HG03558 (cell line): ENCODE results near the gene RNF207.
"Not testable (repeated sequence)": the region's sequence is repeated elsewhere in the genome, so short reads cannot be mapped to it uniquely, and the experiment has no call there.

Experiments used
- ATAC-seq: cut with Tn5 transposase; IDR thresholded peaks from one replicate; pipeline ENCODE4 v1.9.1; 2021; ENCODE audit warnings: moderate number of reproducible peaks; ENCODE audit not compliant: unreplicated experiment; ENCODE audit errors: extremely low read depth

Gene RNF207

DNA sequence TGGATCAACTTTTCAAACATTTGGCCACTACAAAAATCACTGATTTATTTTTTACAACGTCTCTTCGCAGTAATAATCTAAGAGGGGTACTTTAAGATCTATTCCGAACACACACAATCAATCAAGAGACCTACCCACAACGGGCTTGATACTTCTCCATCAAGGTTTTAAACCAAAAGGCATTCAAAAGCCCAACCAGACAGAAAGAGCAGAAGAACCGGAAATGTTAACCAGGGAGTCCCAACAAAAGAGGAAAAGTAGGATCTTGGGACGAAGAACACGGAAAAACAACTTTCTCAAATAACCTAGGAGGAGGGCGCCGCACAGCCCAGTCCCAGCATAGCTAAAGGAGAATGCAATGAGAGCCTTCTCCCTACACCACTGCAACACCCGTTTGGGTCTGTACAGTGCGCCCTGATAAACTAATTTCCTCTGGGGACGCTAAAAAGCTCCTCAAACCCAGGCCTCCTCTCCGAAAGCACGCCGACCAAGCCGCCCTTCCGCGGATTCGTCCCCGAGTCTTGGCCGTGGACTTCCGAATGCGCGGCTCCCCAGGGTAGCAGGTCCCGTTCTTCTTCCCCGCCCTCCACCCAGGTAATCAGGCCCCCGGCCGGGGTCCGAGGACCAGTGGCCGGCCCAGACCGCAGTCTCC lies 7.1 kb upstream of the RNF207 start:
- ATAC-seq, result no peak

DNA sequence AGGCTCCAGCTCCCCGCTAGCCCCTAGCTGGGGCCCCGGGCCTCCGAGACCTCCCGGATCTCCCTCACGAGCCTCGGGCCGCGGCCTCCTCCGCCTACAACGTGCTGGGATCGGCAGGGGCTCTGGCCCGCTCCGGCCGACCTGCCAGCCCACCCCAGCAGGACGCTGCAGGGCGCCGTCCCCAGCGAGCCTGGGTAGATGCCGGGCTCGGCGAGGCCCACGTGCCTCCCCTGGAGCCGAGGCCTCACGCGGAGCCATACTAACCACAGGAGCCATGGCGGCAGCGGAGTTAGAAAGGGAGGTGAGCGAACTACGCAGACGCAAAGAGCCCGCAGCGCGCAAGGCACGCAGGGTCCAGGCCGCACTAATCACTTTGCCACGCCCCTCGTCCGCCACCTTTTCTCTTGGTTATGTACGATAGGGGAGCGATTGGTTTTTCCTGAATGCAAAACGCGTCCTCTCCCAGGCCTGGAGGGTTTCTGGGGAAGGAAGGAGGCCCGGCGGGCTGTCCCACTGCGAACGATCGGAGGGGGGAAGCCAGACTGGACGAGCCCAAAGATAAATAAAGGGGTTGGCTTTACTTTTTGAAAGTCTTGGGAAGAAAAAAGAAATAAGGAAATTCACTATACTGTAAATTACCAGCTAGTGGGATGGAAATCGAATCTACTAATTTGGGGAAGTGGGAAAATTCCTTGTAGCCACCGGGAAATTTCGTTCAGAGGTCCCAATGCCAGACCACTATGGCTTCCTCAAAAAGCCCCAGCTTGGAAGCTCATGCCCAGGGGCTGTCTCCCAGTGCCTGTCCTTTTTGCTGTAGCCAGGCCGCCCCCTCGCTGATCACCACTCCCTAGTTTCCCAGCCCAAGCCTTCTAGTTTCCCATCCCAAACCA lies 6.4 kb upstream of the RNF207 start, which contains the start of gene RPL22:
Gene RPL22, minus strand, starts transcription at position 298 of the 890 bp plus-strand sequence. Its CDS starts 22 bp downstream, at position 276.
- peak; percentile 84 for ATAC-seq

DNA sequence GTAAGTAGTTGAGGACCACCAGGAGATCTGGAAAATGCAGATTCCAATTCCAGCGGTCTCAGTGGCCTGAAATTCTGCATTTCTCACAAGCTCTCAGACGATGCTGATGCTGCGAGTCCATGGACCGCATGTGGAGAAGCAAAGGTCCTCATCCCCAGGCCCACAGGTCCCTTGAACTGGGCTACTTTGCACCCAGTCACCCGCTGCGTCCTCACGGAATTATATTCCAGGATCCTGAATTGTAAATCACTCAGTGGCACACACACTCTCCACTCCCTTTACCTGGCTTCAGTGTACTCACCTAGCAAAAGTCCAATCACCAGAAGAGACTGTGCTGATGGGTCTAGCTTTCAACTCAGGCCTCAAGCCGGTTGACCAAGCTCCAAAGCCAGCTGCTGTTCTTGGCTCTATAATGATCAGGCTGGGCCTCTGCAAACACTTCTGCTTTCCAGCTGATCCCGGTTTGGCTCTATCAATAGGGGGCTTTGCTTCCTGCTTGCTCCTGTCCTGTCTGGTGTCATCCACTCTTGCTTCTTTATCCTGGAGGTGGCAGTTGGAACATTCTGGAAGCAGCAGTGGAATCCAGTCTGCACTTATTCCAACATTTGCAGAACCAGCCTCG lies 5.6 kb upstream of the RNF207 start:
- ATAC-seq, result no peak

DNA sequence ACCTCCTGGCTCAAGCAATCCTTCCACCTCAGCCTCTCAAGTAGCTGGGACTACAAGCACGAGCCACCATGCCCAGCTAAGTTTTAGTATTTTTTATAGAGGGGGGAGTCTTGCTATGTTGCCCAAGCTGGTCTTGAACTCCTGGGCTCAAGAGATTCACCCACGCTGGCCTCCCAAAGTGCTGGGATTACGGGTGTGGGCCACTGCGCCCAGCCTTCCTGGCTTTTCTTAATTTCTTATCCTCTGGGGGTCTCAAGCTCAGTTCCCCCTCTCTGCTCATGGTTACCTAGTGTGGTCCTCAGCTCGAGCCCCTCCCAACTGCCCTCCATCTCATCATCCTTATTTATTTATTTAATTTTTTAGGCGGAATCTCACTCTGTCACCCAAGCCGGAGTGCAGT lies 3.7 kb upstream of the RNF207 start:
- no peak for ATAC-seq

DNA sequence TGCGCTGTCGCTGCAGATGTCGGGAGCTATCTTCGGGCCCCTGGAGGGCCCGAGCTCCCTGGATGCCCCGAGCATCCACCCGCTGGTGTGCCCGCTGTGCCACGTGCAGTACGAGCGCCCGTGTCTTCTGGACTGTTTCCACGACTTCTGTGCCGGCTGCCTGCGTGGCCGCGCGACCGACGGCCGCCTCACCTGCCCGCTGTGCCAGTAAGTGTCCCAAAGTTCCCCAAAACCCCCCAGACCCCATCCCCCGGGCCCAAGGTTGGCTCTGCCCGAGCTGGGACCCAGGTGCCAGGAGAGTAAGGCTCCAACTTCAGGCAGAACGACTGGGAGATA lies 569 bp downstream of the RNF207 start:
- no peak for ATAC-seq

DNA sequence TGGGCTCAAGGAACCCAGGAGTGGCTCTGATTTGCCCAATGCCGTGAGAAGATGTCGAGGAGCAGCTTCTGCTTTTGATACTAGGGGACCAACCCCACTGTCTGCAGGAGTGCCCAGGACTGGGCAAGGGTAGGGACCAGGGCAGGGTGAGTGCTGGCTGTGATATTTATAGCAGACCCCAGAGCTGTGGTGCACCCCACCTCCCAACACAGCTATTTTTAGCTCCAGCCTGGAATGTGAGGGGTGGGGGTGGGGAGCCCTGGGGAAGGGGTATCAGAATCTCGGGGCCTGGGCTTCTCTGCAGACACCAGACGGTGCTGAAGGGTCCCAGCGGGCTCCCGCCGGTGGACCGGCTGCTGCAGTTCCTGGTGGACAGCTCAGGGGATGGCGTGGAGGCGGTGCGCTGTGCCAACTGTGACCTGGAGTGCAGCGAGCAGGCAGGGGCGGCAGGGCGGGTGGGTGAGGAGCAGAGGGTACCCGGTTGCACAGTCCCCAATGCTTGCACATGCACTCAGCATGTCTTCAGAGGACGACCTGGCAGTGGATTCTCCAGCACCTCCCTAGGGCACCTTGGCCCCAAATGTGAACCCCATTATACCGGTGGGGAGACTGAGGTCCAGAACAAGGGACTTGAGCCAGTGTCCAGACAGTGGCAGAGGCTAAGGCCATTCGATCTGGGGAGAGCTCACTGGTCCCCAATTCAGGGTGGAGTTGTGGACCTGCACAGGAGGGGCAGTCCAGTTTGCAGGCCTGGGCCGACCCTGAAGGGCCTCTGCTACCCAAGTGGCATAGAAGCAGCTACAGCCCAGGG lies 1.4 kb downstream of the RNF207 start:
- no peak for ATAC-seq

DNA sequence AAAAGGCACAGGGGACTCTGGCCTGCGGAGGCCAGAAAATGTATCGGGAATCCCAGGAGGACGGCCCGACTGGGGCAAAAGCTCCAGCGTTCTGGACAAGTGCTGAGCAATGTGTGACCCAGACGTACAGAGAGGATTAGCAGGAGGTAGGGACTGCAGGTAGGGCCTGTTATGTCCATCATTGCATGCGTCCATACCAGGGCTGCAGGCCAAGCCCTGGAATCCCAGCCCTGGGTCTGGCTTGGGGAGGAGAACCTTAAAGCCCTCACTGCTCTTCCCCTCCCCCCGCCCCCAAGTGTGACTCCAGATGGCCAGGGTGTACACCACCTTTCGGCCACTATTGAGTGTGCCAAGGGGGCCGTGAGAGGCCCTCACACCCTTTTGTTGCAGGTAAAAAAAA lies 2.0 kb downstream of the RNF207 start:
- no peak for ATAC-seq

DNA sequence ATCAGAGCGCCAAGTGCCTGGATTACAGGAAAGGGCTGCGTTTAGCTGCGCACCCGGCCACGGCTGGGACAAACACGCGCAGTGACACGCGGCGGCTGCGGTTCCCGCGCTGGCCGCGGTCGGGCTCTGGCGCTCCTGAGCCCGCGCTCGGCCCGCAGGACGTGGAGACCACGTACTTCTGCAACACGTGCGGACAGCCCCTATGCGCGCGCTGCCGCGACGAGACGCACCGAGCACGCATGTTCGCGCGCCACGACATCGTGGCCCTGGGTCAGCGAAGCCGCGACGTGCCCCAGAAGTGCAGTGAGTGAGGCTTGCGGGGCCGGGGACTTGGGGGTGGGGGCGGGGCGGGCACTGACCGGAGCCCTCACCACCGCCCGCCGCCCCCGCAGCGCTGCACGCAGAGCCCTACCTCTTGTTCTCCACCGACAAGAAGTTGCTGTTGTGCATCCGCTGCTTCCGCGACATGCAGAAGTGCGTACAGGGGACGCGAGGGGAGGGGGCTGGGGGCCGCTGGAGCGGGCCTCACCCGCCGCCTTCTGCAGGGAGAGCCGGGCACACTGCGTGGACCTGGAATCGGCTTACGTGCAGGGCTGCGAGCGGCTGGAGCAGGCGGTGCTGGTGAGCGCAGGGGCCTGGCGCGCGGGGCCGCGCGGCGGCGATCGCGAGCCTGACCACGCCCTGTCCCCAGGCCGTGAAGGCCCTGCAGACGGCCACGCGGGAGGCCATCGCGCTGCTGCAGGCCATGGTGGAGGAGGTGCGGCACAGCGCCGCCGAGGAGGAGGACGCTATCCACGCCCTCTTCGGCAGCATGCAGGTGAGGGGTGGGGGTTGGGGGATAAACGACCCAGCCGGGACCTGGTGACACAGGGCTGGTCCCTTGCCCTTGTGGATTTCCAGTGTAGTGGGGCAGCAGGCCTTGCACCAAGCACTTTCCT lies 3.1 kb downstream of the RNF207 start:
- no peak for ATAC-seq

DNA sequence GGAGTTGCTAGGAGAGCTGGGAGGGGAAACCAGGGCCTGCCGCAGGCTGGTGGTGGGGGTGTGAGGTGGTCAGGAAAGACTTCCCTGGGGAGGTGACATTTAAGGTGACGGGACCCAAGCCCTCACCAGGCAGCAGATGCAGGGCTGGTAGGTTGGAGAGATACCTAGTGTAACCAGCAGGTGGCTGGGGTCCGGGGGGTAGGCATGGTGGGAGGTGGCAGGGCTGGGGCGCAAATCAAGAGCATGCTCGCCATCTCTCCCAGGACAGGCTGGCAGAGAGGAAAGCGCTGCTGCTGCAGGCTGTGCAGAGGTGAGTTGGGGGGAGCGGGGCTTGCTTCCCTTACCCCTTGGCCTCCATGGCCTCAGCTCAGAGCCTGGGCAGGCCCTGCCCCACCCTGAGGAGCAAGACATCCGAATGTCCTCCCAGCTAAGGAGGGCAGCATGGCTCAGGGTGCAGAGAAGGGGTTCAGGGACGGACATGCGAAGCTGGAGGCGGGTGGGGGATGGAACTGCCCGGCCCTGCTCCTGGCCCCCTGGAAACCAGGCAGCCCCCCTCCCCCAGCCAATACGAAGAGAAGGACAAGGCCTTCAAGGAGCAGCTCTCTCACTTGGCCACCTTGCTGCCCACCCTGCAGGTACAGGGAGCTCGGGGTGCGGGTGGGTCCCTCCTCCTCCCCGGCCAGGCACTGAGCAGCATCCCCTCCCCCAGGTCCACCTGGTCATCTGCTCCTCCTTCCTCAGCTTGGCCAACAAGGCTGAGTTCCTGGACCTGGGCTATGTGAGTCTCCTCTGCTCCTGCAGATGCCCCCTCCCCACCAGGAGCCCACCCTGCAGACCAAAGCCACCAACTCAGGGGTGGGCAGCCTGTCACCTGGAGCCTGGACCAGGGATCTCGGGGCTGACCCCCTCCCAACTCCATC lies 4.0 kb downstream of the RNF207 start:
- no peak for ATAC-seq

DNA sequence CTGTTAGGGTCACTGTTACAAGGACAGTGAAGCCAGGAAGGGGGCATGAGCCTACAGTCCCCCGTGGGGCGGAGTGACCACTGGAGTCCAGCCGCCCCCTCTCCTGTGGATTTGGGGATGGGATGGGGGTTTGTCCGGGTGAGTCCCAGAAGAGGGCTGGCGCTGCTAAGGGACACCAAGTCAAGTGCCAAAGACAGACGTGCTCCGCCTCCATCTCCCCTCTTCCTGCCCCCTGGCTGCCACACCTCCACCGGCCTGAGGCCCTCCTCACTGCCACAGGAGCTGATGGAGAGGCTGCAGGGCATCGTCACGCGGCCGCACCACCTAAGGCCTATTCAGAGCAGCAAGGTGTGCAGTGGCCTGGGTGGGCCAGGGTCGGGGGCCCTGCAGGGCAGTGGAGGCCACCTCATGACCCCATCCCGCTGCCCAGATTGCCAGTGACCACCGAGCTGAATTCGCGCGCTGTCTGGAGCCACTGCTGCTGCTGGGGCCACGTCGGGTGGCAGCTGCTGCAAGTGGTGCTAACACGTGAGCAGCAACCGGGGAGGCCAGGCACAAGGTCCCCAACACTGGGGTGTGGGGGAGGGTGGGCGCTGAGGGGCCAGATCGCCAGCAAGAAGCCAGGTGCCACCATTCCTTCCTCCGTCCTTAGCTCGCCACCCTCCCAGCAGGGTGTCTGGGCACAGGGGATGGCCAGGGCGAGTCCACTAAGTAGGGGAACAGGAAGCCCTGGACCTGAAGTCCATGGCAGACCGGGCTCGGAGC lies 4.9 kb downstream of the RNF207 start:
- no peak for ATAC-seq

DNA sequence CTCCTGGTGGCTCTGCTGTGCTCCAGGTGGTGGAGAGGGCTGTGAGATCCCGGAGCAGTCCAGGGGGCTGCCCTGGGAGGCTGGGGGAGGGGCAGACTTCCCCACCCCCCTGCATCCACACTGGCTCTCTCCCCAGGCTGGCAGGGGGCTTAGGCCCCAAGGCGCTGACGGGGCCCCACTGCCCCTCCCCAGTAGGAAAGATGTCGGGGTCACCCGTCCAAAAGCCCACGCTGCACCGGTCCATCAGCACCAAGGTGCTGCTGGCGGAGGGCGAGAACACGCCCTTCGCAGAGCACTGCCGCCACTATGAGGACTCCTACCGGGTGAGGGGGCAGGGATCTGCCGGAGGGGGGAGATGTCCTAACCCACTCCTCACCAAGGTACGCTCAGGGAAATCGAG lies 5.8 kb downstream of the RNF207 start:
- no peak for ATAC-seq

DNA sequence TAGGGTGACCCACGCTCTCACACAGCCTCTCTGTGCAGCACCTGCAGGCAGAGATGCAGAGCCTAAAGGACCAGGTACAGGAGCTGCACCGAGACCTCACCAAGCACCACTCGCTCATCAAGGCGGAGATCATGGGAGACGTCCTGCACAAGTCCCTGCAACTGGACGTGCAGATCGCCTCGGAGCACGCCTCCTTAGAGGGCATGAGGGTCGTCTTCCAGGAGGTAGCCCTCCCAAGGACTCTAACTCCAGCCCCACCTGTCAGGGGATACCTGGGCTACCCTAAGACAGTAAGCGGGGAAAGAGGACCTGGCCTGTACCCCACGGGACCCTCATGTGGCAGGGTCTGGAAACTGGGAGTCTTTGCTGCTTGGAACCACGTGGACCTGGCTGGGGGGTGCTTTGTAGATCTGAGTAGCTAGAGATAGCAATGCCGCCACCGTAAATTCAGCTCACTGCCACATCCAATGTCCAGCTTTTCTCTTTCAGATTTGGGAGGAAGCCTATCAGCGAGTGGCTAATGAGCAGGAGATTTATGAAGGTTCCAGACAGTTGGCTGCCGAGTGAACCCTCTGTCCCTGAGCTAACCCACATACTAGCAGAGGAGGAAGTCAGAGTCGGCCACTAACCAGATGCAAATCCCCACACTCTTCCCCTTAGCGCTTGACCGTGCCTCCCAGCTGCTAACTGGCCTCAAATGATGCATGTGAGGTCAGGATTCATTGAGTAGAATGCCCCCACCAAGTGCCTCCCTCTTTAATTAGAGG lies 6.5 kb downstream of the RNF207 start:
- ATAC-seq, result no peak

DNA sequence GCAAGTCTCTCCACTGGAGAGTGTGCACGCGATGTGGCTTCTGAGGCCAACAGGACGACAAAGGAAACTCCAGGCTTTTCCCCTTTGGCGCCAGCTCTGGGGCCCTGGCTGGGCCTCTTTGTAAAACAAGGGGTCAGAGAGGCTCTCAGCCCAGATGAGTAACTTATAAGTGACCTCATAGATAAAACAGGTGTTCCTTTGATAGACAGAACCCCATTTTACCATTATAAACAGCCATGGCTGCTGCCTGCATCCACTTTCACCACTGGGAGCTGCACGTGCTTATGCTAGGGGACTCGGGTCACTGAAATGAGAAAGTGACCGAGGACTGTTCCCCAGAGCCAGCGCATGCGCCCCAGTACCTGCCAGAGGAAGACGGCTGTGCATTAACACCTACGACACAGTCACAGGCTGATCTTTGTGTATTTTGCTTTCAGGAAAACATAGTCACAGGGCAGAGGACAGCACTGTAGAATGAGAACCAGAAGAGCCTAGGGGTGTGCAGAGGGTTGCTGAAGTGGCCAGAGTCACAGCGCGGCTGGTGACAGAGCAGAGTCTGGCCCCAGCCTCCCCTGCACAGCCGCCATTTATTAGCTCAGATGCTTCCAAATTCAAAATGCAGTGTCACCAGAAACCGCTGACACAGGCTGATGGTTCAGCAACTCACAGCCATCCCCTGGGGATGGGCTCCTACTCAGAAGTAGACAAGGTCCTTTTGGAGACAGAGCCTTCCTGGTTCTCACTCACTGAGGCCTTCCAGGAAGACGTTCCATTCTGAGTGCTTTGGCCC lies 12.7 kb downstream of the RNF207 start:
- ATAC-seq, result no peak

DNA sequence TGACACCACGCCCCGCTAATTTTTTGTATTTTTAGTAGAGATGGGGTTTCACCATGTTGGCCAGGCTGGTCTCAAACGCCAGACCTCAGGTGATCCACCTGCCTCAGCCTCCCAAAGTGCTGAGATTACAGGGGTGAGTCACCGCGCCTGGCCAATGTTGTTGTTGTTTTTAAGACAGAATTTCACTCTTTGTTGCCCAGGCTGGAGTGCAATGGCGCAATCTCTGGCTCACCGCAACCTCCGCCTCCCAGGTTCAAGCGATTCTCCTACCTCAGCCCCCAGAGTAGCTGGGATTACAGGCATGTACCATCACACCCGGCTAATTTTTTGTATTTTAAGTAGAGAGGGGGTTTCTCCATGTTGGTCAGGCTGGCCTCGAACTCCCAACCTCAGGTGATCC lies 13.7 kb downstream of the RNF207 start:
- ATAC-seq, result not testable (repeated sequence)

DNA sequence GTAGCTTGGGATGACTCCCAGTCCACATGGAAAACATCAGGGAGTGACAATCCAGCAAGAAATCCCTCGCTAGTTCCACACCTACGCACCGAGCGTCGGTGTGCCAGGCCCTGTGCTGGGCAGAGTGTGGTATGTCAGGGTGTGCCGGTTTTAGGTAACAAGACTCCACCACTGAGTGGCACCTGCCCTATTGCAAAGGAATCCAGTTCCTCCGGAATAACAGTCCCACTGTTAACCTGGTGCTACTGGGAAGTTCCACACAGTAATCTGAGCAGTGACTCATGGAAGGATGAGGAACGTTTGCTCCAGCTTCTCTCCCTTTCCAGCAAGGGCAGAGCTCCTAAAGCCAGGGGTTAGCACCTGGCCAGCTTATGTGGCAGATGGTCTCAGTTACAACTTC lies 14.3 kb downstream of the RNF207 start:
- no peak for ATAC-seq

DNA sequence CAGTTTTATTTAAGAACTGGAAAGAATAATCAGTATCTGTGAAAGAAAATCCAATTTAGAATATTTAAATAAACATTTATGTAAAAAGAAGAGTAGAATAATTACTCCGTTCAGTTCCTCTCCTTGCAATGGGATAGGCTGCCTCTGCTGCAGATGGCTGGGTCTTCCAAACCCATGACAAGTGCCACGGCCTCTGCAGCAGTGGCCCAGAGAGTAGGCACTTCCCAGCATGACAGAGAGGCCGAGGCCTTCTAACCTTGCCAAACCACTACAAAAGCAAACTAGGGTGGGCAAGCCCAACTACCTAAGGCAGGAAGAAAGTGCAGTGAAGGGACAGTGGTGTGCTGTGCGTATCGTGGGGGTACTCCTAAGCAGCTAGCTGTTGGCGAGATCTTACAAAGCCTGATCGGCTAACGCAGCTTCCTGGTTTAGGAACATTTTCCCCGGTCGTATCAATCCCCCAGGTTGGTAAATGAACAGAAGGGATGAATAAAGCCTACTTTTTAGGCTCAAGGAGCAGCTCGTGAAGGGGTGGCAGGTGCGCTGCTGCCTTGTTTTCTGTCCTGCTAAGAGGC lies 15.4 kb downstream of the RNF207 start:
- ATAC-seq, result no peak
